Astrocyte (in vitro differentiated cells and primary cell): Measurements from ENCODE around the gene NFATC1. TPM values are rescaled to one million over a fixed set of nuclear protein-coding genes. Genes with fewer than 3 reads are reported as not detected.

Source experiments
- DNase-seq: peaks from one replicate; pipeline ENCODE4 v3.0.0-alpha.2; 2010; ENCODE audit warnings: low read depth
- FAIRE-seq: peaks from 2 replicates; lab custom pipeline; 2011; peaks lifted over from hg19 to GRCh38; lab: Jason Lieb, UNC
- H2AFZ ChIP-seq: 2 replicates; pipeline ENCODE4 v1.6.0; 2012; ENCODE audit warnings: low read depth, low read length, inconsistent platforms
- H3K27ac ChIP-seq: 2 replicates; pipeline ENCODE4 v1.5.1; 2011; ENCODE audit warnings: low read depth, low read length, inconsistent platforms
- H3K27me3 ChIP-seq: 2 replicates; pipeline ENCODE4 v1.6.0; 2011; ENCODE audit warnings: low read length, inconsistent platforms; ENCODE audit not compliant: insufficient read depth
- H3K36me3 ChIP-seq: 2 replicates; pipeline ENCODE4 v1.5.1; 2011; ENCODE audit warnings: low read length, inconsistent platforms; ENCODE audit not compliant: insufficient read depth
- H3K4me1 ChIP-seq: 2 replicates; pipeline ENCODE4 v1.5.1; 2011; ENCODE audit warnings: low read length, inconsistent platforms; ENCODE audit not compliant: insufficient read depth
- H3K4me2 ChIP-seq: 2 replicates; pipeline ENCODE4 v1.6.0; 2012; ENCODE audit warnings: low read length, inconsistent platforms
- H3K4me3 ChIP-seq: 2 replicates; pipeline ENCODE4 v1.5.1; 2011; ENCODE audit warnings: low read depth, mild to moderate bottlenecking, low read length, inconsistent platforms; ENCODE audit not compliant: insufficient read depth
- H3K79me2 ChIP-seq: 2 replicates; pipeline ENCODE4 v1.6.0; 2012; ENCODE audit warnings: mild to moderate bottlenecking, low read length, inconsistent platforms; ENCODE audit not compliant: insufficient read depth
- H3K9ac ChIP-seq: 2 replicates; pipeline ENCODE4 v1.6.0; 2012; ENCODE audit warnings: mild to moderate bottlenecking, low read length, inconsistent platforms
- H3K9me3 ChIP-seq: 2 replicates; pipeline ENCODE4 v1.5.1; 2012; ENCODE audit warnings: low read depth, mild to moderate bottlenecking, low read length, inconsistent platforms; ENCODE audit not compliant: insufficient read depth
- H4K20me1 ChIP-seq: 2 replicates; pipeline ENCODE4 v1.6.0; 2012; ENCODE audit warnings: low read length, inconsistent platforms; ENCODE audit not compliant: insufficient read depth
- H3K27ac Mint-ChIP-seq: one replicate; pipeline ENCODE4 v1.8.0; 2021; ENCODE audit warnings: mild to moderate bottlenecking, mixed read lengths; ENCODE audit not compliant: unreplicated experiment
- H3K27me3 Mint-ChIP-seq: one replicate; pipeline ENCODE4 v1.8.0; 2021; ENCODE audit warnings: low read depth, mixed read lengths; ENCODE audit not compliant: unreplicated experiment
- H3K36me3 Mint-ChIP-seq: one replicate; pipeline ENCODE4 v1.8.0; 2021; ENCODE audit warnings: low read depth, mixed read lengths; ENCODE audit not compliant: unreplicated experiment
- H3K4me1 Mint-ChIP-seq: one replicate; pipeline ENCODE4 v1.8.0; 2021; ENCODE audit warnings: low read depth, mixed read lengths; ENCODE audit not compliant: unreplicated experiment
- H3K4me3 Mint-ChIP-seq: one replicate; pipeline ENCODE4 v1.8.0; 2021; ENCODE audit warnings: mild to moderate bottlenecking, moderate library complexity, mixed read lengths; ENCODE audit not compliant: unreplicated experiment
- H3K9me3 Mint-ChIP-seq: one replicate; pipeline ENCODE4 v1.8.0; 2021; ENCODE audit warnings: mild to moderate bottlenecking, mixed read lengths; ENCODE audit not compliant: unreplicated experiment
- CTCF ChIP-seq: IDR thresholded peaks from 2 replicates; pipeline ENCODE4 v1.5.1; 2011; ENCODE audit warnings: low read depth, mild to moderate bottlenecking, inconsistent platforms, low read length, moderate library complexity; ENCODE audit not compliant: insufficient read depth
- EZH2 ChIP-seq: IDR thresholded peaks from 2 replicates; pipeline ENCODE4 v1.6.1; 2012; ENCODE audit warnings: mild to moderate bottlenecking, low read length, inconsistent platforms; ENCODE audit not compliant: insufficient read depth
- total RNA-seq: library from RNA; stranded (reverse); gene quantifications from 2 replicates; pipeline ENCODE4 v1.2.1, GENCODE V29; 2021

Gene NFATC1
- total RNA-seq, 1 donor from 2014 or later, result 11.0 TPM

GRCh38 chr18:79524181-79525078 lies 128.7 kb downstream of the NFATC1 start:
- Histone ChIP-seq H3K36me3 (no peaks in the 10 kb centered on the region), H3K4me2 (no peak overlapping the region), H3K4me1 (peaks cover 3% of the 10 kb centered on the region), H3K4me3 (no peak overlapping the region), H3K9me3 (no peaks in the 10 kb centered on the region), H3K27me3 (peaks cover 27% of the 10 kb centered on the region), H3K9ac (no peak overlapping the region), H3K27ac (no peak overlapping the region), H2AFZ (no peak overlapping the region), H3K79me2 (no peaks in the 10 kb centered on the region), H4K20me1 (no peaks in the 10 kb centered on the region)
- TF ChIP-seq CTCF (no peak), EZH2 (no peak)
- FAIRE-seq (no peak), DNase-seq (no peak)
- Mint-ChIP-seq H3K27me3 (peaks cover 16% of the 10 kb centered on the region), H3K4me3 (no peak overlapping the region), H3K27ac (no peak overlapping the region), H3K4me1 (peaks cover 7% of the 10 kb centered on the region), H3K36me3 (peaks cover 2% of the 10 kb centered on the region), H3K9me3 (no peaks in the 10 kb centered on the region)

- peaks cover 25% of the 10 kb centered on the region for H3K27me3 Mint-ChIP-seq
- Histone ChIP-seq H3K36me3 (no peaks in the 10 kb centered on the region), H3K27ac (no peak overlapping the region), H2AFZ (peak overlapping the region; percentile 41), H3K9ac (no peak overlapping the region), H3K4me1 (peaks cover 3% of the 10 kb centered on the region), H3K79me2 (no peaks in the 10 kb centered on the region), H3K4me3 (no peak overlapping the region), H3K27me3 (peaks cover 32% of the 10 kb centered on the region), H3K9me3 (no peaks in the 10 kb centered on the region), H4K20me1 (no peaks in the 10 kb centered on the region), H3K4me2 (no peak overlapping the region)
- TF ChIP-seq CTCF (no peak), EZH2 (no peak)
- peaks cover 7% of the 10 kb centered on the region for H3K4me1 Mint-ChIP-seq
- no peak overlapping the region for H3K4me3 Mint-ChIP-seq
- no peak for DNase-seq
- H3K27ac Mint-ChIP-seq, result no peak overlapping the region
- peaks cover 2% of the 10 kb centered on the region for H3K36me3 Mint-ChIP-seq
- no peak for FAIRE-seq
- H3K9me3 Mint-ChIP-seq, result peaks cover 2% of the 10 kb centered on the region
Observed at GRCh38 chr18:79525556-79526467, 130.1 kb downstream of the NFATC1 start.
